Keratinocyte (primary cell): ENCODE data around the gene BATF3. TPM values are rescaled to one million over a fixed set of nuclear protein-coding genes. Genes with fewer than 3 reads are reported as not detected.

Experiments used
- DNase-seq: peaks from one replicate; pipeline ENCODE4 v3.0.0-alpha.2; 2011; ENCODE audit warnings: low read depth, missing footprints, low spot score
- FAIRE-seq: peaks from 2 replicates; lab custom pipeline; 2011; peaks lifted over from hg19 to GRCh38; lab: Jason Lieb, UNC
- H2AFZ ChIP-seq: 2 replicates; pipeline ENCODE4 v1.6.0; 2012; ENCODE audit warnings: low read length, control low read depth, inconsistent platforms; ENCODE audit not compliant: control insufficient read depth
- H3K27ac ChIP-seq: 2 replicates; pipeline ENCODE4 v1.5.1; 2011; ENCODE audit warnings: low read length; ENCODE audit not compliant: control insufficient read depth, insufficient read depth
- H3K27me3 ChIP-seq: 3 replicates; pipeline ENCODE4 v1.6.0; 2011; ENCODE audit warnings: low read length; ENCODE audit not compliant: control insufficient read depth, insufficient read depth; ENCODE audit errors: extremely low read depth
- H3K36me3 ChIP-seq, 2 experiments: 2 replicates in 1 of 2; 3 replicates in 1 of 2; pipeline ENCODE4 v1.5.1; 2011; ENCODE audit warnings: low read length in 2 of 2, mild to moderate bottlenecking in 1 of 2; ENCODE audit not compliant: control insufficient read depth in 2 of 2, insufficient read depth in 2 of 2; ENCODE audit errors: extremely low read depth in 1 of 2
- H3K4me1 ChIP-seq: 3 replicates; pipeline ENCODE4 v1.5.1; 2011; ENCODE audit warnings: low read length; ENCODE audit not compliant: control insufficient read depth, insufficient read depth; ENCODE audit errors: extremely low read depth
- H3K4me2 ChIP-seq: 3 replicates; pipeline ENCODE4 v1.6.0; 2011; ENCODE audit warnings: low read depth, low read length; ENCODE audit not compliant: control insufficient read depth, insufficient read depth; ENCODE audit errors: extremely low read depth
- H3K4me3 ChIP-seq, 3 experiments: fragments of 200-600 bp in 1 of 3; sonication (generic) in 1 of 3; 2 replicates in 2 of 3; 3 replicates in 1 of 3; pipeline ENCODE4 v1.5.1; 2011 to 2016; ENCODE audit warnings: low read length in 3 of 3, mild to moderate bottlenecking in 3 of 3, control low read depth in 2 of 3, inconsistent platforms in 1 of 3, low read depth in 1 of 3, mixed read lengths in 1 of 3, mixed run types in 1 of 3, moderate library complexity in 1 of 3; ENCODE audit not compliant: control insufficient read depth in 2 of 3, insufficient read depth in 2 of 3; ENCODE audit errors: extremely low read depth in 1 of 3
- H3K79me2 ChIP-seq: 2 replicates; pipeline ENCODE4 v1.6.0; 2012; ENCODE audit warnings: low read length; ENCODE audit not compliant: control insufficient read depth, insufficient read depth
- H3K9ac ChIP-seq: 3 replicates; pipeline ENCODE4 v1.6.0; 2011; ENCODE audit warnings: low read length; ENCODE audit not compliant: control insufficient read depth, insufficient read depth; ENCODE audit errors: extremely low read depth
- H3K9me1 ChIP-seq: 3 replicates; pipeline ENCODE4 v1.6.0; 2011; ENCODE audit warnings: low read length; ENCODE audit not compliant: control insufficient read depth, insufficient read depth; ENCODE audit errors: extremely low read depth
- H3K9me3 ChIP-seq: 2 replicates; pipeline ENCODE4 v1.5.1; 2012; ENCODE audit warnings: low read depth, low read length; ENCODE audit not compliant: control insufficient read depth
- H4K20me1 ChIP-seq: 3 replicates; pipeline ENCODE4 v1.6.0; 2011; ENCODE audit warnings: low read length; ENCODE audit not compliant: control insufficient read depth, insufficient read depth; ENCODE audit errors: extremely low read depth
- EZH2 ChIP-seq: IDR thresholded peaks from one replicate; pipeline ENCODE4 v1.6.1; 2012; ENCODE audit warnings: inconsistent platforms, mild to moderate bottlenecking, low read length, moderate library complexity
- dilution Hi-C: fragments of 300-500 bp; cut with MboI; formaldehyde crosslinking; loops from one replicate; pipeline ENCODE4 v1.7.0; 2020; ENCODE audit warnings: low sequenced_read_pairs; ENCODE audit not compliant: extremely low pct_ligation_motif_present
- polyA plus RNA-seq, 5 experiments: library from polyadenylated mRNA; depleted of rRNA in 3 of 5; stranded (reverse) in 3 of 5; stranded (forward) in 1 of 5; unstranded in 1 of 5; fragments of >200 nt; gene quantifications; 1 replicate in 1 of 5; 2 replicates in 3 of 5; 3 replicates in 1 of 5; pipeline versions ENCODE4 v1.2.1 to v1.2.3, GENCODE V29; 2011 to 2012; ENCODE audit warnings: missing spikeins in 2 of 5, low read depth in 1 of 5, low replicate concordance in 1 of 5
- TF ChIP-seq, protein P1 (sequence below), 3 experiments: IDR thresholded peaks in 1 of 3; conservative IDR thresholded peaks in 1 of 3; optimal IDR thresholded peaks in 1 of 3; 2 replicates in 2 of 3; 3 replicates in 1 of 3; pipeline versions ENCODE3 to v1.5.1; 2011; ENCODE audit warnings: low read length in 3 of 3, mild to moderate bottlenecking in 3 of 3, moderate library complexity in 2 of 3, control low read depth in 1 of 3, inconsistent platforms in 1 of 3; ENCODE audit not compliant: insufficient read depth in 2 of 3; ENCODE audit errors: extremely low read depth in 1 of 3

Gene BATF3
- polyA plus RNA-seq, 1 donor (not counting 4 experiments of a cell fraction or from before 2014, with no cell fraction given): not detected

DNA sequence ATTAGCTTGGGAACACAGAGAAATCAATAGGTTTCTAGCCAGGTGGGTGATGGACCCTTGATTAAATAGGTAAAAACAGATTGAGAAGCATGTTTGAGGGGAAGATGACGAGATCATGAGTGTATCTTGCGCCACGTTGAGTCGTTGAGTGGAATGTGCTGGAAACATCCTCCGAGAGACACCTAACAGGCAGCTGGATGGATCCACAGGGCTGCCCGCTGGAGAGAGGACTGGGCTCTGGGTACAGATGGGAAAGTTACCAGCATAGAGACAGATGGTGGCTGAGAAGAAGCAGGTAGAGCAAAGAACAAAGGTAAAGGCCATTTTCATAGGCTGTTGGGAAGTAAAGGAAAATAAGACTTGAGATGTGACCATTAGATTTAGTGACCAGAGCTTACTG, 15.6 kb downstream of the BATF3 start:
- H3K36me3 ChIP-seq: no peaks in the 10 kb centered on the region
- no peak overlapping the region for H2AFZ ChIP-seq
- no peaks in the 10 kb centered on the region for H3K79me2 ChIP-seq
- H3K27ac ChIP-seq: no peak overlapping the region
- H3K9me1 ChIP-seq: no peaks in the 10 kb centered on the region
- DNase-seq: no peak
- TF ChIP-seq EZH2: no peak
- TF ChIP-seq, protein P1, sequence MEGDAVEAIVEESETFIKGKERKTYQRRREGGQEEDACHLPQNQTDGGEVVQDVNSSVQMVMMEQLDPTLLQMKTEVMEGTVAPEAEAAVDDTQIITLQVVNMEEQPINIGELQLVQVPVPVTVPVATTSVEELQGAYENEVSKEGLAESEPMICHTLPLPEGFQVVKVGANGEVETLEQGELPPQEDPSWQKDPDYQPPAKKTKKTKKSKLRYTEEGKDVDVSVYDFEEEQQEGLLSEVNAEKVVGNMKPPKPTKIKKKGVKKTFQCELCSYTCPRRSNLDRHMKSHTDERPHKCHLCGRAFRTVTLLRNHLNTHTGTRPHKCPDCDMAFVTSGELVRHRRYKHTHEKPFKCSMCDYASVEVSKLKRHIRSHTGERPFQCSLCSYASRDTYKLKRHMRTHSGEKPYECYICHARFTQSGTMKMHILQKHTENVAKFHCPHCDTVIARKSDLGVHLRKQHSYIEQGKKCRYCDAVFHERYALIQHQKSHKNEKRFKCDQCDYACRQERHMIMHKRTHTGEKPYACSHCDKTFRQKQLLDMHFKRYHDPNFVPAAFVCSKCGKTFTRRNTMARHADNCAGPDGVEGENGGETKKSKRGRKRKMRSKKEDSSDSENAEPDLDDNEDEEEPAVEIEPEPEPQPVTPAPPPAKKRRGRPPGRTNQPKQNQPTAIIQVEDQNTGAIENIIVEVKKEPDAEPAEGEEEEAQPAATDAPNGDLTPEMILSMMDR (optimal IDR thresholded peaks at IDR 0.05 in 1 of 3, IDR thresholded peaks at IDR 0.05 in 1 of 3, conservative IDR thresholded peaks at IDR 0.05 in 1 of 3; ENCODE audit: extremely low read depth in 1 of 3, insufficient read depth in 2 of 3, low read length in 3 of 3): no peak
- H3K4me2 ChIP-seq: no peak overlapping the region
- no peak overlapping the region for H3K9ac ChIP-seq
- peaks cover 23% of the 10 kb centered on the region for H3K27me3 ChIP-seq
- H3K4me3 ChIP-seq: no peak overlapping the region
- H3K4me1 ChIP-seq: no peaks in the 10 kb centered on the region
- FAIRE-seq: no peak
- no peaks in the 10 kb centered on the region for H4K20me1 ChIP-seq
- dilution Hi-C loops: no loop called here
- H3K9me3 ChIP-seq: no peaks in the 10 kb centered on the region

DNA sequence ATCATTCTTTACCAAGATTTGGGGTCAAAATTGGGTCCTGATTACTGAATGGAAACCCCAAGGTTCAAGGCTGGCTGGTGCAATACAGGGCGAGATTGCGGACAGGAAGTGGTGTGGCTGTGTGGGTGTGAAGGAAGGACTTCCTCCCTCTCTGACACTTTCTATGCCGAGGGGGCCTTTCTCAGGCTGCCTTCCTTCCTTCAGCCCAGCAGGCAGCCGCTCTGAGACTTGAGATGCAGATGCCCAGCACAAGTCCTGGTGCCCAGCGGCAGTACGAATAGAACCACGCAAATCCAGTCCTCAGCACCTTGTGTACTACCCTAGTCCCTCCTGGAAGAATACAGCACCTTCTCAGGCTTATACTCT, 16.3 kb downstream of the BATF3 start:
- peaks cover 25% of the 10 kb centered on the region for H3K27me3 ChIP-seq
- H3K4me3 ChIP-seq: no peak overlapping the region
- H3K36me3 ChIP-seq: no peaks in the 10 kb centered on the region
- H3K27ac ChIP-seq: no peak overlapping the region
- dilution Hi-C loops: no loop called here
- DNase-seq: no peak
- H3K4me1 ChIP-seq: no peaks in the 10 kb centered on the region
- TF ChIP-seq, protein P1 (optimal IDR thresholded peaks at IDR 0.05 in 1 of 3, IDR thresholded peaks at IDR 0.05 in 1 of 3, conservative IDR thresholded peaks at IDR 0.05 in 1 of 3; ENCODE audit: extremely low read depth in 1 of 3, insufficient read depth in 2 of 3, low read length in 3 of 3): no peak
- TF ChIP-seq EZH2: no peak
- H2AFZ ChIP-seq: no peak overlapping the region
- no peaks in the 10 kb centered on the region for H3K9me1 ChIP-seq
- H4K20me1 ChIP-seq: no peaks in the 10 kb centered on the region
- no peak for FAIRE-seq
- no peaks in the 10 kb centered on the region for H3K79me2 ChIP-seq
- no peaks in the 10 kb centered on the region for H3K9me3 ChIP-seq
- H3K4me2 ChIP-seq: no peak overlapping the region
- no peak overlapping the region for H3K9ac ChIP-seq
